EL (cell line): Measurements from ENCODE around the gene MSI2.

Source experiments
- DNase-seq: peaks from one replicate; pipeline ENCODE4 v3.0.0-alpha.2; 2016

MSI2 gene

DNA sequence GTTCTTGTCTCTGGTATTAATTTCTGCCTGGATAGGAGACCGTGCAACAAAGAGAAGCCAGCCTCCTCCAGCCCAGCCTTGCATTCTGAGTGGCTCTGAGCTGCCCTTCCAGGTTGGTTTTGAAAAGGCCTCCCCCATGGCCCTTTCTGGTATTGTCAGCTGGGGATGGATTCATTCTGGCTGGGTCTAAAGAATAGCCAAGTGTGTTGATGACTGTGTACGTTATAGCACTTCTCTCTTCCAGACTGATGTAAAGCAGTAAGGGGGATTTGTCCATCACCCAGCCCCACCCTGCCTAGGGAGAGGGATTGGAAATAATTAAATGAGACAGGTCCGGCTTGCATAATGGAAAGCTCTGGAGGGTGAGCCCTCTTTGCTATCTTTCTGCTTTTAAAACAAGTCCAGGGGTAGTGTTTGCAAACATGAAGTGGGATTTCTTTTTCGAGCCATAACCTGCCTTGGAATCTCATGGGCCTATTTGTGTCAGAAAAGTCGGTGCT is 146.4 kb downstream of the MSI2 start:
- DNase-seq, result no peak

DNA sequence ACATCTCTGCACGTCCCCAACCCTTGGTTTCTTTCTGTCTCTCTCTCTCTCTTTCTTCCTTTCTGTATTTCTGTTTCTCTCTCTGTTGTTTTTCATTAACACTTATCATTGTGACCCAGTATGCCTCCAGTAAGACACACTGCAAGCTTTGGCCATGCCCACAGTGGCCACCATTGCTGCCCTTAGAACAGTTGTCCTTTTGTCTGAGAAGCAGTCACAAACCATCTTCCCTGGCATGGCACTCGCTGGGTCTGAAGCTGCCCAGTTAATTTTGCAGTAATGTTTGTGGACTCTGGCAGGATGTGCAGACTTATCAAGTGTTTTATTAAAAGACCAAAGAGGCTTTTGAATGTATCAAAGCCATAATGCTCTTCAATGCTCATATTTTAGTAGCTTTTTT is 146.9 kb downstream of the MSI2 start:
- no peak for DNase-seq

- no peak for DNase-seq
Observed at GRCh38 chr17:57404073-57404472, 147.8 kb downstream of the MSI2 start.

DNA sequence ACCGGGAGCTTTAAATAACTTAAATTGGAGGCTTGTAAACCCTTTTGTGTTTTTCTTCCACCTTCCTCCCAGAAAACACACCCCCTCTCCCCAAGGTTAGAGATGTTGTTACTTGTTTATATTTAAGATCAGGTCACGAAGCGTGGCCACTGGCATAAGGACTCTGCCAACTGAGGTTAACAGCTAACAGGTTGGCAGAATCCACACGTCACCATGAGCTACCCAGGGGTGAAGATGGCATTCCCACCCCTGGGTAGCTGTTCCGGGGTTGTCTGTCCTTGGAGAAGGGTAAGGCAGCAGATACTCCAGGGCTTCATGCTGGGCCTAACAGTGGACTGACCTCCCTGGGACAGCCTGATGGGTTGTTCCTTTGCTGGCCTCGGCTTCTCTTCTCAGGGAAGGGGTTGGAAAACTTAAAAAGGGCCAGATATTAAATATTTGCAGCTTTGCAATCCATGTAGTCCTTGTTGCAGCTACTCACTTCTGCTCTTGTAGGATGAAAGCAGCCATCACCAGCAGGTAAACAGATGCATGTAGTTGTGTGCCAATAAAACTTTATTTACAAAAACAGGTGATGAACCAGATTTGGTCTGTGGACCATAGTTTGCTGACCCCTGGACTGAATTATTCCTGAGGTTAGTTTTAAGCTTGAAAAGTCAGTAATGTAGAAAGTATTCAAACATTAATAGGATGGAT is 148.6 kb downstream of the MSI2 start:
- DNase-seq, result no peak

DNA sequence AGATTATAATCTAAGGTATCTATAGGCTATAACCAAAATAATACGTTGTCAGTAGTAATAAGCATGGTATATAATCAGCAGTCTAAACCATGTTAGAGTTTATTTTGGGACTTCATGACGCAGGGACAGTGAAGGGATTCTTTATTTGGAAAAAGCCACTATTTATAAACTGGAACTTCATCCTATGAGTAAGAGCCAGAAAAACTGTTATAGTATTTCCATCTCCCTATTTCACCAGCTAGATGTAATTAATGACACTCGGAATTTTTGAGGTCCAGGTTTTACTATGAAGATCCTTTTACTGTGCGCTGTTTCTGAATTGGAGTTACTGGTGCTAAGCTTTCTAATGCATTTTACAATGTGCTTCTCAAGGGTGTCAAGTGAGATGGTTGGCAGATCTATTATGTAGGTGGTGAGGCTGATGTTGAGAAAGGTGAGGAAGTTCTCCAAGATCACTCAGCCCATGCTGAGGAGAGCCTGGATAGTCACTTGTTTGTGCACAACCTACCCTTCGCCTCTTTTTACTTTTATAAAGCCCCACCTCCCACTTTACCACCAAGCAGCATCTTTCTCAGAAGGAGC is 149.3 kb downstream of the MSI2 start:
- DNase-seq, result no peak

- no peak for DNase-seq
Observed at GRCh38 chr17:57406131-57406980, 150.0 kb downstream of the MSI2 start.

- DNase-seq, result no peak
Observed at GRCh38 chr17:57406981-57407286, 150.6 kb downstream of the MSI2 start.

- DNase-seq, result no peak
Observed at GRCh38 chr17:57407287-57408070, 151.2 kb downstream of the MSI2 start.

- no peak for DNase-seq
Observed at GRCh38 chr17:57408071-57408811, 151.9 kb downstream of the MSI2 start.

DNA sequence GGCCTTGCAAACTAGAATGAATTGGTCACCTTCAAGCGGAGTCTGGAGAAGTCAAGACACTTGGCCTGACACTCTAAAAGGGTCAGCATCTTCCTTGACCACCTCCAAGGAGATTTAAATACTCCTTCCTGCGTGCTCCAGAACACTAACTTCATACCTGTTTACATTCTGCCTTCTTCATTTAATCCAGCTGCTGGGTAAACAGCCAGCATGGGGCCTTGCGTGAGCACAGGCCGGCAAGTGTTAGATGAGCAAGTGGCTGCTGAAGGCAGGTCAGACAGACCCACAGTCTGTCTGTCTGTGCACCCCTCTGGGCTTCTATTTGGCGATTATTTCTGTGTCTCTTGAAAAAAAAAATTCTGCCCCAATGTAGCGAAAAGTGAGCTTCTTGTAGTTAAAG is 153.8 kb downstream of the MSI2 start:
- DNase-seq, result no peak

DNA sequence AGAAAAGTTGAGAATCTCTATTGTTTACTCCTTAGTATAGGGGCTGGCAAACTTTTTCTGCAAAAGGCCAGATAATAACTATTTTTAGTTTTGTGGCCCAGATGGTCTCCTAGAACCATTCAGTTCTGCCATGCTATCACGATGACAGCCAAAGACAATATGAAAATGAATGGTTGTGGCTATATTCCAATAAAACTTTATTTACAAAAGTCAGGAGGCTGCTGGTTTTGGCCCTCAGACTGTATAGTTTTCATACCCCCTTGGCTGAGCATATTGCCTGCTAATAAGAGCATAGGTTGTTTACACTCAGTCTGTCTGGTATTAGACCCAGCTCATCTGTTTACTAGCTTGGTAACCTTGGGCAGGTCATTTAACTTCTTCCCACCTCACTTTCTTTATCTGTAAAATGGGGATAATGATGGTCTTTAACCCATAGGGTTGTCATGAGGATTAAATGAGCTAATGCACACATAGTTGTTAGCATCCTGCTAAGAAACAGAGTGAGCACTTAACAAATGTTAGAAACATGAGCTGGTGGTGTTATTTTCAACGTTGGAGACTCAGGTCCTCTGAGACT is 156.3 kb downstream of the MSI2 start:
- no peak for DNase-seq

DNA sequence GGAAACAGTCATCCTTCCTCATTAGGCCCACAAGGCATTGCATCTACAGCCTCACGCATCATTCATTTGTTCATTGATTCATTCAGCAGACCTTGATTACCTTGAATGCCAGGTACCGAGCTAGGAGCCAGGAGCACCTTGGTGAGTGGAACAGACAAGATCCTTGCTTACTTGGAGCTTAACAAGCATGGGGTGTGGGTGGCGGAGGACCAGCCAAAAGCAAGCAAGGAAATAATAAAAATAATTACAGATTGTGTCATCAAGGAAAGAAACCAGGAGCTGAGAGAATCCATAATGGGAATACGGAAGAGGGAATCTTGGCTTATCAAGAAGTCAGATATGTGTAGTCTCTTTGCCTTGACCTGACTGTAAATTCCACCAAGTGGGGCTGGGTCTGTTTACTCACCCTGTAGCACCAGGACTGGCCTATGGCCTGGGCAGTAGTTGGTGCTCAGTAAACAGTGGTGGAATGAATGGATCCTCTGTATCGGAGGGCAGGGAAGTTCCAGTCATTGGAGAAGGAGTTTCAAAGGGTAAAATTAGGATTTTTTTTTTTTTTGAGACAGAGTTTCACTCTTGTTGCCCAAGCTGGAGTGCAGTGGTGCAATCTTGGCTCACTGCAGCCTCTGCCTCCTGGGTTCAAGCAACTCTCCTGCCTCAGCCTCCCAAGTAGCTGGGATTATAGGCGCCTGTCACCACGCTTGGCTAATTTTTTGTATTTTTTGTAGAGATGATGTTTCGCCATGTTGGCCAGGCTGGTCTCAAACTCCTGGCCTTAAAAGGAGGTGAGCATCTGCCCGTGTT is 157.7 kb downstream of the MSI2 start:
- DNase-seq, result no peak

DNA sequence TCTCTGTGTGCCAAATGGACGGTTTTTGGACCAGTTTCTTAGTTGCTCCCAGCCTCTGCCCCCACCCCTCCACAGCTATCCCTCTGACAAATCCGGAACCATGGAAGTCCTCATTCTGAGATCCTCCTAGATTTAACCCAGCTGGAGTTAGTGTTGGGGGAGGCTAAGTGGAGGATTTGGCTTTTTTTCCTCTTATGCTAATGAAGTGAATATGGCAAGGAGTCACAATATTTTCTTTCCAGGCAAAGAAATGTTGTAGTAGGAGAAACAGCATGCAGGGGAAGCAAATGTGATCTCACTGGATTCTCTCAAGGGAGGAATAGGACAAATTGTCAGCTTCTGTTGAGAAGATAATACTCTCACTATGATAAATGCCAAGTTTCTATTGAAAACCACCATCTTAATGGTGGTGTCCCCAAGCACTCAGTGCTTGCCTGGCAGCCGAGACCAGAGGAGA is 159.5 kb downstream of the MSI2 start:
- DNase-seq, result no peak

- no peak for DNase-seq
Observed at GRCh38 chr17:57416369-57416768, 160.0 kb downstream of the MSI2 start.

DNA sequence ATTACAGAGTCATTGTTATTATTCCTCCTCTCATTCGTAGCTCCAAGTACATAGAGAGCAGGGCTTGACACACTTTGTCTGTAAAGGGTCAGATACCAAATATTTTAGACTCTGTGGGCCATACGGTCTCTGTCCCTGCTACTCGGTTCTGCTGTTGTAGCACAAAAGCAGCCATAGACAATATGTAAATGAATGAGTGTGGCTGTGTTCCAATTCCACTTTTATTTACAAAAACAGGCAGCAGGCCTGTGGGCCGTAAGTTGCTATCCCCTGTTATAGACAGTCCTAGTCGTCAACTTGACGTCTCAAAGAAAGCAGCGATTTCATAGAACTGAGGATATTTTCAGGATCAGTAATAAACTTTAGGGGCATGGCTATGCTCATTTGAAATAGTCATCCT is 161.6 kb downstream of the MSI2 start:
- no peak for DNase-seq

GRCh38 chr17:57418463-57419246 is 162.3 kb downstream of the MSI2 start:
- DNase-seq, result no peak

DNA sequence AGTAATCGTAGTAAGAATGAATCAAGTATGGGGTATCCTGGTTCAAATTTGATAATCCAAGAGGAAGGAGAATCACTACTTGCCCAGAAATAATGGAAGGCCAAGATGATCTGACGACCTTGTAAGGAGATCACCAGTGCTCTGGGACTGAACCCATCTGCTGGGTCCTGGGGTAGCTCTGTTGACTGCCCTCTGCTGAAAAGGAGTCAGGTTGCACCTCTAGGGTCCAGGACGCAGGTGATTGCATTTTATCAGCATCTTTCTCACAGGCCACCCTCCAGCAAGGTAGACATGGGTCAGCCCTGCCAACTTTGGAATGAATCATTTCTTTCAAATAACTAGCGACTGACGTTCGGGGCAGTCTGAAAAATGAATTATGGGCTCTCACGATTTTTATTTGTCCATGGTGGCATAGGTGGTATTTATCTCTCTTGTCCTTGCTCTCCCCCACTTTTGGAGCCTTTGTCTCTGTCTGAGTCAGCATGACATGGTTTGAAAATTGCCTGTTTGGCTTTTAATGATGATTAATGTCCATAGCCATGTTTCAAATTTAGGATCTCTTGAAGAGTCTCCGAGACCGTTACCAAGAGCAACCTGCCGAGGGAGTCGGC is 163.7 kb downstream of the MSI2 start:
- no peak for DNase-seq

DNA sequence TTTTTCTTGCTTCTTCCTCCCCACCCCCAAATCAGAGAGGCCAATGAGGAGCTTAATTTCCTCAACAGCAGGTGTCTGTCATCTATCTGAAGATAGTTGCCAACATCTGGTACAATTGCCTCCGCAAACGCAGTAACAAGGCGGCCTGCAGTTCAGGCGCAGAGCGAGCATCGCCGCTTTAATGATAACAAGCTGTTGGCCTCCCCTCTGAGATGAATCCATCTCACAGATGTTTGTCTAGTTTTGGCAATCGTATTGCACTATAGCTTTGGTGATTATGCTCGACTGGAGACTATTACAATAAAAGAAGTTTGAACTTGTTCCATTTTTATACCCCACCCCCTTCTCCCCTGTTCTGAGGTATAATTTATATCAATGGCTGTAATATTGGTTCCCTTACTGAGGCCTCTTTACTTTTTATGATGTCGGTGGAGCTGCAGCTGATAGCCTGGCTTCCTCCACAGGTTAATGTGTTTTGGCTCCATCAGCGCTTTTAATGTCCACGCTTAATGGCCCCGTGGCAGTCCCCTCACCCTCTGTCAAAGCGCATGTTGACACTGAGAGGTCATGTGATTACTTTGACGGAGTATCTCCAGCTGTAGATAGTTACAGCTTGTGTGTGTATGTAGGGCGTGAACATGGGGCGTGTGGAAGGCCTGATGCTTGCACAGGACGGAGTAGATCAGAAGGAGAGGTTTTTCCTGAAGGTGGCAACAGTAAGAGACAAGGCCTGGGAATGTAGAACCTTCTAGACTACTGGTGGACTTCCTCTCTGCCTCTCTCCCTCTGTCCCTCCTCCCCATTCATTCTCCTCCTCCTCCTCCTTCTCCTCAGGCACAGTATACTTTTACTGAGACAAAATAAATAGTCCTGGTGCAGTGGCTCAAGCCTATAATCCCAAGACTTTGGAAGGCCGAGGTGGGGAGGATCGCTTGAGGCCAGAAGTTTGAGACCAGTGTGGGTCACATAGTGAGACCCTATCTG is 164.7 kb downstream of the MSI2 start:
- no peak for DNase-seq
